OCI-LY1 (cell line): ENCODE data around the gene LITAF.

Source experiments
- H2AFZ ChIP-seq: fragments of 200-600 bp; sonication (generic), shearing (Covaris generic); 2 replicates; pipeline ENCODE4 v1.6.0; 2014; ENCODE audit warnings: antibody characterized with exemption, mild to moderate bottlenecking, low read length
- H3F3A ChIP-seq: fragments of 200-600 bp; sonication (generic), shearing (Covaris generic); 2 replicates; pipeline ENCODE4 v1.6.0; 2014; ENCODE audit warnings: mild to moderate bottlenecking, antibody characterized with exemption, low read length, moderate library complexity; ENCODE audit not compliant: insufficient read depth
- H3K27ac ChIP-seq: fragments of 200-600 bp; sonication (generic); 2 replicates; pipeline ENCODE4 v1.5.1; 2014; ENCODE audit warnings: low read length, mixed run types, mild to moderate bottlenecking, low read depth; ENCODE audit not compliant: poor library complexity, severe bottlenecking
- H3K27me3 ChIP-seq: fragments of 200-600 bp; sonication (generic); 2 replicates; pipeline ENCODE4 v1.6.0; 2014; ENCODE audit warnings: antibody characterized with exemption, mild to moderate bottlenecking, low read length, moderate library complexity; ENCODE audit not compliant: insufficient read depth
- H3K36me3 ChIP-seq: fragments of 200-600 bp; sonication (generic); 2 replicates; pipeline ENCODE4 v1.6.1; 2014; ENCODE audit warnings: mild to moderate bottlenecking, antibody characterized with exemption, low read length, moderate library complexity, mixed read lengths; ENCODE audit not compliant: insufficient read depth
- H3K4me1 ChIP-seq: fragments of 200-600 bp; sonication (generic); 2 replicates; pipeline ENCODE4 v1.5.1; 2014; ENCODE audit warnings: mild to moderate bottlenecking, low read length, moderate library complexity; ENCODE audit not compliant: insufficient read depth, severe bottlenecking
- H3K4me2 ChIP-seq: fragments of 200-600 bp; sonication (generic), shearing (Covaris generic); 2 replicates; pipeline ENCODE4 v1.6.1; 2014; ENCODE audit warnings: low read length
- H3K4me3 ChIP-seq: fragments of 200-600 bp; sonication (generic); 2 replicates; pipeline ENCODE4 v1.5.1; 2014; ENCODE audit warnings: low read length, low read depth, mild to moderate bottlenecking, mixed read lengths; ENCODE audit not compliant: poor library complexity, severe bottlenecking
- H3K79me2 ChIP-seq: fragments of 200-600 bp; shearing (Covaris generic); 2 replicates; pipeline ENCODE4 v1.6.1; 2016; ENCODE audit warnings: mixed run types, low read length, mixed read lengths; ENCODE audit not compliant: insufficient read depth
- H3K9ac ChIP-seq: fragments of 200-600 bp; sonication (generic), shearing (Covaris generic); 2 replicates; pipeline ENCODE4 v1.6.1; 2014; ENCODE audit warnings: mild to moderate bottlenecking, low read length, mixed read lengths
- H3K9me2 ChIP-seq: fragments of 200-600 bp; sonication (generic), shearing (Covaris generic); 2 replicates; pipeline ENCODE4 v1.6.1; 2014; ENCODE audit warnings: low read depth, mild to moderate bottlenecking, low read length, mixed read lengths
- H3K9me3 ChIP-seq: fragments of 200-600 bp; shearing (Covaris generic); 2 replicates; pipeline ENCODE4 v1.6.1; 2014; ENCODE audit warnings: low read length, mixed read lengths
- H4K20me1 ChIP-seq: fragments of 200-600 bp; sonication (generic), shearing (Covaris generic); 2 replicates; pipeline ENCODE4 v1.6.0; 2016; ENCODE audit warnings: mild to moderate bottlenecking, low read length; ENCODE audit not compliant: insufficient read depth
- CTCF ChIP-seq: fragments of 200-600 bp; sonication (generic), shearing (Covaris generic); IDR thresholded peaks from 2 replicates; pipeline ENCODE4 v1.5.1; 2017; ENCODE audit warnings: mild to moderate bottlenecking, antibody characterized with exemption, low read length, moderate library complexity, mixed read lengths
- EZH2 ChIP-seq: fragments of 200-600 bp; sonication (generic), shearing (Covaris generic); IDR thresholded peaks from 2 replicates; pipeline ENCODE4 v1.8.0; 2017; ENCODE audit warnings: borderline replicate concordance, mixed run types, mild to moderate bottlenecking, antibody characterized with exemption, low read length, moderate library complexity, mixed read lengths

LITAF gene

GRCh38 chr16:11627292-11627663, 40.6 kb upstream of the LITAF start:
- H3K9ac ChIP-seq = no peak overlapping the region
- H2AFZ ChIP-seq = no peak overlapping the region
- peaks cover 6% of the 10 kb centered on the region; the same call in 1 of the 2 replicates for H3F3A ChIP-seq
- H3K9me3 ChIP-seq = no peaks in the 10 kb centered on the region
- TF ChIP-seq CTCF = no peak
- TF ChIP-seq EZH2 = no peak
- no peak overlapping the region for H3K4me2 ChIP-seq
- no peaks in the 10 kb centered on the region for H3K9me2 ChIP-seq
- H3K4me1 ChIP-seq = peaks cover 61% of the 10 kb centered on the region
- H3K79me2 ChIP-seq = no peaks in the 10 kb centered on the region
- H3K4me3 ChIP-seq = no peak overlapping the region
- no peak overlapping the region for H3K27ac ChIP-seq
- no peaks in the 10 kb centered on the region for H4K20me1 ChIP-seq
- no peaks in the 10 kb centered on the region for H3K36me3 ChIP-seq
- H3K27me3 ChIP-seq = no peaks in the 10 kb centered on the region

DNA sequence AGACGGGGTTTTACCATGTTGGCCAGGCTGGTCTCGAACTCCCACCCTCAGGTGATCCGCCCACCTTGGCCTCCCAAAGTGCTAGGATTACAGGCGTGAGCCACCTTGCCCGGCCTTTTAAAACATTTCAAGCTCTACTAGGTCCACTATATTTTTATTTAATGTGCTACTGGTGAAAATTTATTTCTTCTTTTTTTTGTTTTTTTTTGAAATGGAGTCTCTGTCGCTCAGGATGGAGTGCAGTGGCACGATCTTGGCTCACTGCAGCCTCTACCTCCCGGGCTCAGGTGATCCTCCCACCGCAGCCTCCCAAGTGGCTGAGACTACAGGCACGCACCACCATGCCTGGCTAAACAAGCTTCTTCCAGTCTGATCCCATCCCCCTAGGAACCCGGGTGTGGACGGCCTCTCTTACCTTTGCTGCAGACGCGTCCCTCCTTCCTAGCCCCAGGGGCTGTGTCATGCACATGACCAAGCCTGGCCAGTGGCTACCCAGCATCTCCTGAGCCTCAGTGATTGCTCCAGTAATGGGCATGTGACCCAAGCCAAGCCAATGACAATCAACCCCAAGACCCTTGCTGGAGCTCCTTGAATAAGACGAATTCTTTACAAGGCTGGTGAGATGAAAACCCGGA, 40.1 kb upstream of the LITAF start:
- Histone ChIP-seq H3K4me1 (peaks cover 64% of the 10 kb centered on the region), H3K27me3 (no peaks in the 10 kb centered on the region), H3K4me3 (no peak overlapping the region), H3K4me2 (no peak overlapping the region), H3K9me2 (no peaks in the 10 kb centered on the region), H3K9ac (no peak overlapping the region), H4K20me1 (no peaks in the 10 kb centered on the region), H3K36me3 (no peaks in the 10 kb centered on the region), H3K27ac (no peak overlapping the region), H3K79me2 (no peaks in the 10 kb centered on the region), H3K9me3 (no peaks in the 10 kb centered on the region), H2AFZ (no peak overlapping the region), H3F3A (peaks cover 6% of the 10 kb centered on the region; the same call in 1 of the 2 replicates)
- TF ChIP-seq EZH2 = no peak
- no peak for TF ChIP-seq CTCF

GRCh38 chr16:11625769-11626168, 39.0 kb upstream of the LITAF start:
- Histone ChIP-seq H3K27me3 (no peaks in the 10 kb centered on the region), H3K4me1 (peaks cover 68% of the 10 kb centered on the region), H3K4me3 (no peak overlapping the region), H3F3A (peaks cover 6% of the 10 kb centered on the region; the same call in 1 of the 2 replicates), H3K9ac (no peak overlapping the region), H2AFZ (no peak overlapping the region), H3K79me2 (no peaks in the 10 kb centered on the region), H4K20me1 (no peaks in the 10 kb centered on the region), H3K27ac (peak overlapping the region; percentile 100), H3K9me2 (no peaks in the 10 kb centered on the region), H3K9me3 (no peaks in the 10 kb centered on the region), H3K36me3 (no peaks in the 10 kb centered on the region), H3K4me2 (no peak overlapping the region)
- no peak for TF ChIP-seq CTCF
- no peak for TF ChIP-seq EZH2
